Measurements from ENCODE around the gene ZNF662.

The ZNF662 gene

DNA sequence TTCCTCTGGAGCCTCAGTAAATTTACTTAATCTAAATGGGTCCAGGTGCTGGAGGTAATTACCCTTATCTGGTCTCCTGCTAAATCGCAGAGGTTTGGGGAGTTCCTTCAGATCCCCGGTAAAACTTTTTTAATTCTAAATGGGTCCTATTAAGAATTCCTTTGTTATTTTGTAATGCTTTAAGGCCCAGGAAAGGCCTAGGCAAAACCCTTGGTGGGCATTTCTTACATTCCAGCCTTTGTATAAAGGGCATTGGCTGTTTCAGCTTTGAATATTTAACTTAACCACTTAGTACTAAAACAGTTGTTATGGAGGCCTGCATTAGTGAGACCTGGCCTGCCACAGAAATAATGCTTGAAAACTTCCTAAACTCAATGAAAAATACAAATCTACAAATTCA, 14.9 kb upstream of the ZNF662 start:
- DNase-seq = no peak

- no peak for DNase-seq
These were observed 13.8 kb upstream of the ZNF662 start for GRCh38 chr3:42892169-42892568.

DNA sequence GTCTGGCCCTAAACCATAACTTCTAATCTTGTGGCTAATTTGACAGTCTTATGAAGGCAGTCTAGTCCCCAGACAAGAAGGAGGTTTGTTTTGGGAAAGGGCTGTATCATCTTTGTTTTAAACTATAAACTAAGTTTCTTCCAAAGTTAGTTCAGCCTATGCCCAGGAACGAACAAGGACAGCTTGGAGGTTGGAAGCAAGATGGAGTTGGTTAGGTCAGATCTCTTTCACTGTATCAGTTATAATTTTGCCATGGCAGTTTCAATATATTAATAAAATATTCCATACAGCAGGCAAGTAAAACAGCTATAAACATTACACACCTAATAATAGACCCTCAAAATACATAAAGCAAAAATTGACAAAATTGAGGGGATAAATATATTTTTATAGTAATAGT, 13.1 kb upstream of the ZNF662 start:
- no peak for DNase-seq

DNA sequence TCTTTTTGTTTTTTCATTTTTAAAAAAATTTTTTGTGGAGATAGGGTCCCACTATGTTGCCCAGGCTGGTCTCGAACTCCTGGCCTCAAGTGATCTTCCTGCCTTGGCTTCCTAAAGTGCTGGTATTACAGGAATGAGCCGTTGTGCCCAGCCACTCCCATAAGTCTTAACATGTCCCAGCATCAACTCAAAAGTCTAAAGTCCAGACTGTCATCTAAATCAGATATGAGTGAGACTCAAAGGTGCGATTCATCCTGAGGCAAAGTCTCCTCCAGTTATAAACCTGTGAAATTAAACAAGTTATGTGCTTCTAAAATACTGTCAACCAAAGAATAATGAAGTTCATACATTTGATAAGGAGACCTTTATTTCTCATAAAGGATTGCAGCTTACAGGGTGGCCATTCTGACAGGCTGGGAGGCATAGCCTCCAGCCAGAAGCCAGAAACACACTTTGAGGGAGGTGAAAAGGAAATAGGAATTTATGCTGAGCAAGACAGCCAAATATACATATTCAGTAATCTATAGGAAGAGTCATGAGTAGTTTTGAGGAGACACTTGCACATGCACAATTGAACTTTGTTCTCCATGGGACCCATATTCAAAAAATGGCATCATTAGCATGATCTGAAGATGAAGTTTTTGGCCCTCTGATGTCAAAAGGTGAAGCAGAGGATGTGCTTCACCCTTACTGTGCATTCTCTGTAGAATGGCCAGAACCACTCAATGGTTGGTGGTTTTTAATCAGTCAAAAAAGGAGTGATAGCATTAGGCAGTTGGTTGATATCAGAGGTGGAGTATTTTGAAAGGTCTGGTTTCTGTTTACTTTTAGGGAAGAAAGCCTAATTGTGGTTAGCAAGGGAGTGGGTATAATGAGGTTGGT, 11.0 kb upstream of the ZNF662 start:
- no peak for DNase-seq

DNA sequence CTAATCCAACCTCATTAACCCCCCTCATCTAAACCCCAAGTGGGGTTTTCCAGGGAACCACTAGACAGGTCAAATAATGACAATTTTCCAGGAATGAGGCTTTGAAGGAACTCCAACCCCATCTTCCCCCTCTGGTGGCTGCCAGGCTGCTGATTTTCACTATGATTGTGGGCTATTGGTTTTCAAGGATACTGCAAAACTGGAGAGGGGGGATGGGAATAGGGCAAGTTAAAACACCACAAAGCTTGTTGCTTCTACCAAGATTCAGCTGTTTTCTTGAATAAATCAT, 10.4 kb upstream of the ZNF662 start:
- DNase-seq = no peak

DNA sequence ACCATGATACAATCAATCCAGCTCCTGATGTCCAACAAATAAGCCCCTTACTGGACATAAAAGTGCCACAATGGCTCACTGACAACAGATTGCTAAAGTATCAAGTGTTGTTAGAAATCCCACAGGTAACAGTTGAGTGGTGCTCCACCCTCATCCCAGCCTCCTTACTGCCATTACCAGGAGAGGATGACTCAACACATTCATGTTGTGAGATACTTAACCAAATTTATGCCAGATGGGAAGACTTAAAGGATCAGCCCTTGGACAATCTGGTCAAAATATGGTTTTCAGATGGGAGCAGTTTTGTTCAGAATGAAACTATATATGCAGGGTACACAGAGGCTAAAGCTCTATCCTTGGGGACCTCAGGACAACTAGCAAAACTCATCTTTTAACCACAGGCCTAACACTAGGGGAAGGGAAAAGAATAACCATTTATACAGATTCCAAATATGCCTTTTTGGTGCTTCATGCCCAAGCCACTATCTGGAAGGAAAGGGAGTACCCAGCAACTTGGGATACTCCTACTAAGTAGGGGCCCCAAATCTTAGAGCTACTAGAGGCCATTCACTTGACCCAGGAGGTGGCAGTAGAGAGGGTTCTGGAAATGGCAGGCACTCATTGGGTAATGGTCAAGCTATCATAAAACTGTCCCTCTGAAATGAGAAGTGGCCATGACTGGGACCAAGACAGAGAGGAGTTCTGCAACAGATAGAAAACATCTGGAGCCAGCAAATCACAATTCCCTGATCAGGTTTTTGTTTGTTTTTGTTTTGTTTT, 6.9 kb upstream of the ZNF662 start:
- DNase-seq = no peak

DNA sequence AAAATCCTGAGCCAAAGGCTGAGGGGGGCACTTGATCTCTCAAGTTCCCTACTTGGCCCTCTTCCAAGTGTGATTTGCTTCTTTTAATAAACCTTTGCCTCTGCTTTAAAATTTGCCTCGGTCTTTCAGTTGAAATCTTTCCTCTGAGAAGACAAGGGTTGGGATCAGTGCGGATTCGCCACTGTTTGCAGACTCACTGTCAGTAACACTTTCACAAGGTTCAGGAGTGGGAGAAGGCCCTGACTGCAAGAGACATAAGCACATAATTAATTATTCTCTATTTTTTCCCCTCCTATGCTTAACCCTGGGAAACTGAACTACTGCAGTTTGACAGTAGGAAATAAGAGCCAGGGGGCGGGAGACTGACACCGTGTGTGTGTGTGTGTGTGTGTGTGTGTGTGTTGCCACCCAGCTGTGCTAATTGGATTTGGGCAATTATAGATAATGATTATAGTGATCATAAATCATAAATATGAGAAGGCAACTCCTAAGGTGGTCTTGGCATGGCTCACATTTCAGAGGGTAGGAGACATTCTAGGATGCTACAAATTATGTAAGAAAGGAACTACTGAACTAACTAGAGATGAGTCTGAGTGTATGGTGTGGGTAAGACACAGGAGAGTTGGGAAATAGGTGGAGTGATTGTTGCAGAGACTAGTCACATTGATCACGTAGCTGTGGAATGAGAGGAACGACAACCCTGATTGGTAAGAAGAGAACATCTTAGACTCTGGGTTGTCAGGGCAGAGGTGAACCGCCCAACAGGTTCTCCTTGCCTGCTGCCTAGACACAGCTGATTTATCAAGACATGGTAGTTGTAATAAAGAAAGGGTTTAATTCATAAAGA, 5.5 kb upstream of the ZNF662 start:
- no peak for DNase-seq

GRCh38 chr3:42901073-42901415, 4.9 kb upstream of the ZNF662 start:
- no peak for DNase-seq

- DNase-seq = no peak
These were observed 3.7 kb upstream of the ZNF662 start for GRCh38 chr3:42902257-42902656.

- no peak for DNase-seq
These were observed 1.9 kb upstream of the ZNF662 start for GRCh38 chr3:42904076-42904475.

- no peak for DNase-seq
These were observed 237 bp upstream of the ZNF662 start for GRCh38 chr3:42905740-42906069.

DNA sequence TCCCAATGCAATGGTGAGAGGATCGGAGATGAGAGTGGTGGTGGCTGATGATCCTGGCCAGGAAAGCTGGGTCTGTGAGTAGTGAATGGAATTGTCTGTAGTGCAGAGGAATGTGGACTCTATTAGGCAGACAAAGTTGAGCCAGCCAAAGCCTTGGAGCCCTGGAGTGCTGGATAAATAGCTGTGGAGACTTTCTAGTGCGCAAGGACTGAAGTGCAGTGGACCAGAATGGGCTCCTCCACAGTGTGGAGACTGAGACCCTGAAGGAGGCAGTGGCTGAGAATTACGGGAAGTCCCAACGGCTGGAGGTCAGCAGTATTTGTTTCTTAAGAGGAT, 874 bp downstream of the ZNF662 start:
- DNase-seq = no peak

- no peak for DNase-seq
These were observed 2.7 kb downstream of the ZNF662 start for GRCh38 chr3:42908675-42909074.

DNA sequence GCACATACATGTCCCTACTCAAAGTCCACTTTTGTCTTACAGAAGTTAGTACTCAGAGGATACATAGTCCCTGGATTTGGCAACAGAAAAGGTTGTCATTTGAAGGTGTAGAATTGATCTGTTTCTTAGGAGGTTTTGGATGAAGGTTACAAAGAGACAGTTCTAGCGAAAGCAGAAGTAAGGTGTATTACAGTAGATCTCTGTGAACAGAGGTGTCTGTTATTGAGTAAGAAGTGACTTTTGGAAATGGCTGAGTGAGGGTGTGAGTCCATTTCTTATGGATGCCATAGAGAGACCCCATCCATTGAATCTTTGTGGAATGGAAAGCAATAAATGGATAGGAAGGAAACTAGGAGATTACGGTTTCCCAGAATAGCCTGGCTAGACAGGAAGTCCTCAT, 5.6 kb downstream of the ZNF662 start:
- DNase-seq = no peak

DNA sequence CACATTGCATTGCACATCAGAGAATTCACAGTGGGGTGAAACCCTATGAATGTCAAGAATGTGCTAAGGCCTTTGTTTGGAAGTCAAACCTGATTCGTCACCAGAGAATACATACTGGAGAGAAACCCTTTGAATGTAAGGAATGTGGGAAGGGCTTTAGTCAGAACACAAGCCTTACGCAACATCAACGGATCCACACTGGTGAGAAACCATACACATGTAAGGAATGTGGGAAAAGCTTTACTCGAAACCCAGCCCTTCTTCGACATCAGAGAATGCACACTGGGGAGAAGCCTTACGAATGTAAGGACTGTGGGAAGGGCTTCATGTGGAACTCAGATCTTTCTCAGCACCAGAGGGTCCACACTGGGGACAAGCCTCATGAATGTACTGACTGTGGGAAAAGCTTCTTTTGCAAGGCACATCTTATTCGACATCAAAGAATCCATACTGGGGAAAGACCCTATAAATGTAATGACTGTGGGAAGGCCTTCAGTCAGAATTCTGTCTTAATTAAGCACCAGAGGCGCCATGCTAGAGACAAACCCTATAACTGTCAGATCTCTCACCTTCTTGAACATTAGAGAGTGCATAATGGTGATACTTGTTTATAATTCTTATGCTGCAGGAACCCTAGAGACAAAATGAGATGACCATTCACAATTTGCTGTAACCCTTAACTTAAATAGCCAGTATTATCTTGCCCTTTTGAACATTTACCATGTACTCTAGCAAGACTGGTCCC, 9.0 kb downstream of the ZNF662 start:
- DNase-seq = no peak

- no peak for DNase-seq
These were observed 17.7 kb downstream of the ZNF662 start for GRCh38 chr3:42923606-42924005.

- no peak for DNase-seq
These were observed 20.4 kb downstream of the ZNF662 start for GRCh38 chr3:42926310-42926709.

DNA sequence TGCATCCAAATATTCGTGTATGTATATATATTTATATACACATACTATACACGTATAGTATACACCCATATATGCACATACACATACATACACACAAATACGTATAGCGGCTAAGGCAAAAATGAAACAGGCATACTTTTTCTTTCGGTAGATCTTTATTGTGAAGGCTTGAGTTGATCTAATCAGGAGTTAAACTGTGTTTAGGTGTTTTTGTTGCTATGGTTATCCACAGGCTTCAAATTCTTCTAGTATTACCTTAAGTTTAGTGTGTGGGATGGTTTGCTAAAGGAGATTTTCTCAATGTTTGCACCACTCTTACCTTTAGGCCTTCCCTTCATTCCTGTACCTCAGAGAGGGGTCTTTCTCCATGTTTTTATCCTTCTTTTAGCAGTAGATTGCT, 28.2 kb downstream of the ZNF662 start:
- no peak for DNase-seq

DNA sequence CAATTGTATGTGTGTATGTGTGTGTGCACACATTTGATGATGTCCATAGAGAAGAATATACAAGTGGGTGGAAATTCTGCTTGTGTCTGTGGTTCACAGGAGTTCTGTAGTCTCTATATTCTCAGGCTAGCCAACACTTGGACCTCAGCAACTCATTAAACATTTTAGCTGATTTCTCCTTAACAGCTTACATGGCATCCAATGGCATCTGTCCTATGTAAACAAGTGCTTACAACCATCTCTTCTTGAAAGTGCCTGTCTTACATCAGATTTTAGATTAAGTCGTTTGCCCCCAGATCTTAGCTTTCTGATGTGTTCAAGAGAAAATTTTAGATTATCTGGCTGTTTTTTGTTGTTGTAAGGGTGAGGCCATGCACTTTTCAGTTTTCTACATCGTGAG, 29.0 kb downstream of the ZNF662 start:
- DNase-seq = no peak

GRCh38 chr3:42935472-42935871, 29.5 kb downstream of the ZNF662 start:
- no peak for DNase-seq

DNA sequence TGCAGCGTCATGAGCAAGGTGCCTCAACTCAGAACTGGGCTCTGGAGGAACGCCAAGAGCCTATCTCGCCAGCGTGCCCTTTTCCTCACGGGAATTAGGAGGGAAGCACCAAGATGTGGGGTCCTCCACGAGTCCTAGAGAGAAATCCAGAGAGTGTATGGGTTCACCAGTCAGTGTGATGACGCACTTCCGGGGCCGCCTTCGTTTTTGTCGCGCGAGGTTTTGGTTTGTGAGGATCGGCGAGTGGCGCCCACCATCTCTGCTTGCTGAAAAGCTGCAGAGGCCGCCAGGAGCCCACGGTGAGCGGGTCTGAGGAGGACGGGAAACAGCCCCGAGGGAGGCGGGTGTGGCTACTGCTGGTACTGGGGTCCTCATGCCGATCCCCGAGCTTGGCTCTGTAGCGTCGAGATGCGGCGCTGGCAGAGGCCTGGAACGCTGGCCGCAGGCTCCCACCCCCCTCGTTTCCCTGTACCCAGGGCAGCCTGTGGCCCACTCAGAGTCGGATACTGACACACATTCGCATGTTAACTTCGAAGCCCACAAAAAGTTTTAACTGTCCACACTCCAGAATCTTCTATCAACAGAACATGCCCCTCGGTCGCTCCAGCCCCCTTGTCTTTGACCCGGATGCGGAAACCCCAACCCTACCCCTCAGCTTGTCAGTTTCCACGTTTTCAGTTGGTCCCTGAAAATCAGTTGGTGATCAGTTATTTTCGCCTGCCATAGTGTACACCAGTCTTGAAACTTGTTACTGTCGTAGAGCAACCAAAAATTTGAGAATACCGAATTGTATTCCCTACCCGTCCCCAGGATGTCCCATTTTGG, 30.4 kb downstream of the ZNF662 start:
- DNase-seq = peak; percentile 22

- DNase-seq = no peak
These were observed 31.4 kb downstream of the ZNF662 start for GRCh38 chr3:42937334-42937733.

Data from NCI-H1436 treated with DMSO at 0.1 percent for 48 hours (cell line).